Measurements from ENCODE around the gene IRAK1.

IRAK1 gene

DNA sequence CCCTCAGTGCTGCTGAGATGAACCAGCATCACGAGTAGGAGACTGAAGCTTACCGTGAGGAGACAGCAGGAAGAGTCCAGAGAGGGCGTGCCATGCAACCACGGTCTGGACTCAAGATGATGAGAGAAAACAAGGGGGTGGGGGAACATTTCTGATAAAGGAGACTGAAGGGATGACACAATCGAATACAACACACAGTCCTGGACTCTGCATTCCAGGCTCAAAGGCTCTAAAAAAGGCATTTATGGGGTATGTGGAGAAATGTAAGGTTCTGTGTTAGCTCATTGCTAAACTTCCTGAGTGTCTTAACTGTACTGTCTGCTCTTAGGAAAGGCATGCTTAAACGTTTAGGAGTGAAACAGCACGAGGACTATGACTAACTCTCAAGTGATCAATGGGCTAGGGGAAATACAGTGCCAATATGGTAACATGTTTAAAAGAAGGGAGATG is 20.6 kb upstream of the IRAK1 start:
- peak; percentile 59 for DNase-seq (ENCODE audit: low spot score)

DNA sequence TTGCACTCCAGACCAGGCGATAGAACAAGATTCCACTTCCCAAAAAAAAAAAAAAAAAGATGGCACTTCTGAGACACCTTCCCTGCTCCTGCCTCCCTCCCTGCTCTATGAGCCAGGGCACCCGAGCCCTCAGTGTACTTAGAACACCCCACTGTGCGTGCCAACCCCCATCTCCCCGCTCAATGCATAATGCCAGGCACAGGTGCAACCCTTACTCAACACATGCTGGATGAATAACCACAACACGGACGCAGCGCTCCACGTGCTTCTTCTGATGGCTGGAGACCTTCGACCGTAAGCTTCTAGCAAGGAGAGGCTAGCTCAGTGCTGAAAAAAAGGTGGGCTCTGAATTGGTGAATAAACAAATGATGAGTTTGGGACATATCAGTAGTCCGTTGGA is 19.9 kb upstream of the IRAK1 start:
- no peak for DNase-seq (ENCODE audit: low spot score)

DNA sequence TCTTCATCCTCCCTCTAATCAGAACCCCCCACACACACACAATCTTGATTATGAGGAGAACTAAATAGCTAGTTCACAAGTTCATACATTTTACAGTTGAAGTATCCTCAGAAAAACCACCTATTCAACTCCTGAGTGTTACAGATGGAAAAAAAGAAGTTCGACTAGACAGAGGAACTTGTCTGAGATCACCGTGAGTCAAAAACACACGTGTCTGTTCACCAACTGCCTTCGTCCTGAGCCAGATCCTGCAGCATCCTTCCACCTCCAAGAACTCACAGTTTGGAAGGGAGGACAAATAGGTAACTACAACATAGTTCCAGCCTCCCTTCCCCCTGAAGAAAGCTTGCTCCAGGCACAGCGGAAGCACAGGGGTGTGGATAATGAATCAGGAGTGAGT is 19.0 kb upstream of the IRAK1 start:
- no peak for DNase-seq (ENCODE audit: low spot score)

DNA sequence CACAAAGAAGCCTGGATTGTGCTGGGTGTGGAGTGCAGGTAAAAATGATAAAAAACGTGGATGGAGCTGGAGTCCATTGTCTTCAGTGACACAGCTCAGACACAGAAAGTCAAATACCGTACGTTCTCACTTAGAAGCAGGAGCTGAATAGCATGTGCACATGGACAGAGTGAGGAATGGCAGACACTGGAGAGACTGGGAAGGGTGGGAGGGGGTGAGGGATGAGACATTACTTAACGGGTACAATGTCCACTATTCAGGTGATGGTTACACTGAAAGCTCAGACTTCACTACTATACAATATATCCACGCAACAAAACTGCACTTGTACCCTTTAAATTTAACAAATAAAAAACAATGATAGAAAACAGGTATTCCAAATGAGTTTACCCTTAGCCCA is 18.1 kb upstream of the IRAK1 start:
- DNase-seq (ENCODE audit: low spot score): no peak

DNA sequence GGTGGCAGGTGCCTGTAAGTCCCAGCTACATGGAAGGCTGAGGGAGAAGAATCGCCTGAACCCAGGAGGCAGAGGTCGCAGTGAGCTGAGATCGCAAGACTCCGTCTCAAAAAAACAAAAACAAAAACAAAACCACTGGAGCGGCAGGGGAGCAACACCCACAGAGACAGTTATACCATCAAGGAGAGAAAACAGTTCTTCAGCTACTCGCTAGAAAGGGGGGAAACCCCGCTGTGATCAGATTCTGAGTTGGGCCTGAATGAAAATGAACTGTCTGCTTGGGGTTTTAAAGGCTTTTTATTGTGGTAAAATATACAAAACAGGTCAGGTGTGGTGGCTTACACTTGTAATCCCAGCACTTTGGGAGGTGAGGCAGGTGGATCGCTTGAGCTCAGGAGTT is 16.8 kb upstream of the IRAK1 start:
- DNase-seq (ENCODE audit: low spot score): no peak

DNA sequence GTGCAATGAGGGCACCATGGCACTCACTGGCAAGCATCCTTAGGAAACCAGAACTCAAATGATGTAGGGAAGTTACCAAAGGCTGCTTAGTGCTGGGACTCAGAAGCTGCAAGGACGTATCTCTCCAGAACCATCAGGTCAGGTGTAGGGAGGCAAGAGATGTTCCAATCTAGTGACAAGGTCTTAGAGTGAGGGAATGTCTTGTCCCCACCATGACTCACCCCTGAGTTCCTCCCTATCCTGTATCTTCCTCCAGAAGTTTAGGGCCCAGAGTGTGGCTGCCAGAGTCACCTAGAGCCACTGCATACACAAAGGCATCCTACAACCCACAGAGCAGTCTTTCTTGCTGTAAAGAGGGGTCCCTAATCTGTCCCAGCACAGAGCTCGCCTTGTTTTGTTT is 14.1 kb upstream of the IRAK1 start:
- no peak for DNase-seq (ENCODE audit: low spot score)

DNA sequence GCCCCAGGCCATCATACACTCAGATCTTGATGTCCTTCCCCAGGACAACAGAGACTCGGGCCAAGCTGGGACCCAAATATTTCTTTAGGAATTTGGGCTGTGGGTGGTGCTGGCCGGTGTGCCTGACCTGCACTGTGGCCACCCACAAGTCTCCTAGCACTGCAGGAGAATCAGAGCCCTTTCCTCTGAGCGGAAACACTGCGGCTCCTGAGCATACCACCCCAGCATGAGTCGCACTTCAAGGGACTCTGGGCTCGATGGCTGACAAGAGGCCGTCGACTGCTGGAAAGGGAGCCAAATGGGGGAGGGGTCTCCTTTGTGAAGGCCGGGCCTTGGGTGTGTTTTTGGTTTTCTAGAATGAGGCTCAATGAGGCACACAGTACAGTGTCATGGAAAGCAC is 13.0 kb upstream of the IRAK1 start:
- no peak for DNase-seq (ENCODE audit: low spot score)

DNA sequence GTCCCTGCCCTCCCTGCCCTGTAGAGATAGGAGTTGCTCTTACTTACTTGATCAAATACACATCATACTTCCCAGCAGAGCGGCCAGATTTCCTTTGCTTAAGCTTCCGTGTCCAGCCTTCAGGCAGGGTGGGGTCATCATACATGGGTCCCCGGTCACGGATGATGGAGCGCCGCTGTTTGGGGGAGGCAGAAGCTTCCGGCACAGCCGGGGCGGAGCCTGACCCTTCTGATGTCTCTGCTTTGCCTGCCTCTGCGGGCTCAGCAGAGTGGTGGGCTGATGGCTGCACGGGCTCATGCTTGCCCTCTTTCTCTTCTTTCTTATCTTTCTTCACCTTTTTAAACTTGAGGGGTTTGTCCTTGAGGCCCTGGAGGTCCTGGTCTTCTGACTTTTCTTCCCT is 12.5 kb upstream of the IRAK1 start:
- no peak for DNase-seq (ENCODE audit: low spot score)

DNA sequence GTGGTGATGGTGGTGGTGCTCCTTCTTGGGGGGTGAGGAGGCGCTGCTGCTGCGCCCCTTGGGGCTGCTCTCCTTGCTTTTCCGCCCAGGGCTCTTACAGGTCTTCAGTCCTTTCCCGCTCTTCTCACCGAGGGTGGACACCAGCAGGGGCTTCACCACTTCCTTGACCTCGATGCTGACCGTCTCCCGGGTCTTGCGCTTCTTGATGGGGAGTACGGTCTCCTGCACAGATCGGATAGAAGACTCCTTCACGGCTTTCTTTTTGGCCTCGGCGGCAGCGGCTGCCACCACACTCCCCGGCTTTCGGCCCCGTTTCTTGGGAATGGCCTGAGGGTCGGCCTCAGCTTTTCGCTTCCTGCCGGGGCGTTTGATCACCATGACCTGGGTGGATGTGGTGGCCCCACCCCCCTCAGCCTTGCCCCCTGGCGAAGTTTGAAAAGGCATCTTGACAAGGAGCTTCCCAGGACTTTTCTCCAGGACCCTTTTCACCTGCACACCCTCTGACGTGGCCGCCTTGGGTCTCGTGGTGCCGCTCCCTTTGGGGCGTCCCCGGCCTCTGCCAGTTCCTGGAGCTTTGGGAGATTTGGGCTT is 11.1 kb upstream of the IRAK1 start:
- DNase-seq (ENCODE audit: low spot score): no peak

DNA sequence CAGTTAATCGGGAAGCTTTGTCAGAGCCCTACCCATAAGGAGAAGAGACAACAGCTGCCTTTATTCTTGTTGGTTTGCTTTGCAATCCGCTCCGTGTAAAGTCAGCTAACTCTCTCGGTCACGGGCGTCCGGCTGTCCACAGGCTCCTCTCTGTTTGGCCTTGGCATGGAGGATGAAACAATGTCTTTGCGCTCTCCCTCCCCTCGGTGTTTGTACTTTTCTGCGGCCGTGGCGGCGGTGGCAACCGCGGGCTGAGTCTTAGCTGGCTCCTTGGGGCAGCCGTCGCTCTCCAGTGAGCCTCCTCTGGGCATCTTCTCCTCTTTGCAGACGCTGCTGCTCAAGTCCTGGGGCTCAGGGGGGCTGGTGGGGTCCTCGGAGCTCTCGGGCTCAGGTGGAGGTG is 10.6 kb upstream of the IRAK1 start:
- no peak for DNase-seq (ENCODE audit: low spot score)

DNA sequence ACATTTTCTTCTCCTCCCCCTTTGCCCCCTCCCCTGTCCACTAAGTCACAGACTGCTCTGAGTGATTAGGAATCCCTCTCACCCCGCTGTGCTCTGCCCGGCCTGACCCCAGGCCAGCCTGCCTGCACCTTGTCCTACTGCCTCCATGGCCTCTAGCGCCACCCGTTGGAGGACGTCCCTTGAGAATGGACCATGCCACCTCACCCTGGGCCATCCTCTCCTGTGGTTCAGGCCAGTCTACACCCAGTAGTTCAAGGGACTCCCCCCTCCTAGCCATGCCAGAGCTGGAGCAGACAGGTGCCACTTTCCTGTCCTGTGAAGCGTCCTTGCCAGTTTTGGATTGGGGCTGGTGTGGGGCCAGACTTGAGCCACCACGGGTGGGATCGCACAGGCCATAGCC is 9.7 kb upstream of the IRAK1 start:
- DNase-seq (ENCODE audit: low spot score): no peak

DNA sequence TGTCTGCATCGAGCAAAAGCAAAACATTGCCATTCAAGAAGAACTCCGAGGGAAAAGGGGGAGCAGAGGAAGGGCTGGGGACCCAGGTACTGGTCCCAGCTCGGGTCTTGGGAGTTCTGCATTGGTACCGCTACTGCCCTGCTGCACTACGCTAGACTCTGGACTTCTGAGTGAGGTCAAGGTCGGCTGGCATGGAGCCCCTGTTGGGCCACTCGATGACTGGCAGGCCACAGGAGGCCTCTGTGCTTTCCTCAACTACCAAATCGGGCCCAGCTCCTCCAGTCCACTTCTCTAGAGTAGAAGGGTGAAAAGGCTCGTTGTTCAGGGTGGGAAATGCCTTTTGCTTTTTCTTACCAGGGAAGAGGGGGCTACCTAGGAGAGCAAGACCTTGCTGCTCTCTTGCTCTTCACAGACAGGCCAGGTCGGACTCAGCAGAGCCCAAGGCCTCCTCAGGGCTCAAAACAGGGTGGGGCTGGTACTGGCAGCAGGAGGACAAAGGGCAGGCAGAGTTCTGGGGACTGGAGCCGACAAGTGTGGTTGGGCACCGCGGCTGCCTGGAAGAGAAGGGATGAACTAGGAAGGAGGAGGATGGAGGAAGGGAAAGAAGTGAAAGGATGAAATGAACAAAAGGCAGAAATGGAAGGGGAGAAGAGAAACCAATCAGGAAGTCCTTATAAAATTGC is 8.9 kb upstream of the IRAK1 start:
- no peak for DNase-seq (ENCODE audit: low spot score)

DNA sequence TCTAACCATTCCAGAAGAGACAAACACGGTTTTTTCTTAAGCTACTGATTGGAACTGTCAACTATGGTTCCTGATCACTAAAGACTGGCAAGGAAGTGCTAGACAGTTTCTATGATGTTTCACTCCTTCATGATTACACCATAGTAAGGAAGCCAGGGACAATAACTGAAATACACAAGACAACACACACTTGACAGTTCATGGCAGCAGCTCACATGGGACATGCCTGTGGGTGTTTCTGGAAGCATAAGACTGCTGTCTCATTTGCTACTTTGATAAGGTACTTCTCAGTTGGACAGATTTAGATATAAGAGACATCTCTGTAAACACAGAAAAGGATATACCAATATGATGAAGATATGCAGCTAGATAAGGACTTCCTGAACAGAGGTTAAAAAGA is 8.3 kb upstream of the IRAK1 start:
- no peak for DNase-seq (ENCODE audit: low spot score)

DNA sequence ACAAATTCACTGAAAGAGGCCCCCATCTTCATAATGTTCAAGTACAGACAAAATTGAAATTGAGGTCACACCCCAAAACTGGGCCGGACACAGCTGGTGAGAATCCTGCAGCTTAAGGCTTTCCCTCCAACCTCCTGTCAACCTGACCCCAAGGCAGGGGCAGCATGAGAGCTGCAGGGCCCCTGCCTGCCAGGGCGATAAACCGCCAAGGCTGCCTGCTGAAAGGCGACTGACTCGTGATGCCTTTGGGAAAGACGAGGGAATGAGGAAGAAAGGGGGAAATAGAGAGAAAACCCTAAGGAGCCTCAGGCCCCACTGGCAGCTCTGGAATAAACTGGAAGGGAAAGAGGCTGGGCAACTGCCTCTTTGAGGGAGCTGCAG is 7.3 kb upstream of the IRAK1 start:
- DNase-seq (ENCODE audit: low spot score): no peak

DNA sequence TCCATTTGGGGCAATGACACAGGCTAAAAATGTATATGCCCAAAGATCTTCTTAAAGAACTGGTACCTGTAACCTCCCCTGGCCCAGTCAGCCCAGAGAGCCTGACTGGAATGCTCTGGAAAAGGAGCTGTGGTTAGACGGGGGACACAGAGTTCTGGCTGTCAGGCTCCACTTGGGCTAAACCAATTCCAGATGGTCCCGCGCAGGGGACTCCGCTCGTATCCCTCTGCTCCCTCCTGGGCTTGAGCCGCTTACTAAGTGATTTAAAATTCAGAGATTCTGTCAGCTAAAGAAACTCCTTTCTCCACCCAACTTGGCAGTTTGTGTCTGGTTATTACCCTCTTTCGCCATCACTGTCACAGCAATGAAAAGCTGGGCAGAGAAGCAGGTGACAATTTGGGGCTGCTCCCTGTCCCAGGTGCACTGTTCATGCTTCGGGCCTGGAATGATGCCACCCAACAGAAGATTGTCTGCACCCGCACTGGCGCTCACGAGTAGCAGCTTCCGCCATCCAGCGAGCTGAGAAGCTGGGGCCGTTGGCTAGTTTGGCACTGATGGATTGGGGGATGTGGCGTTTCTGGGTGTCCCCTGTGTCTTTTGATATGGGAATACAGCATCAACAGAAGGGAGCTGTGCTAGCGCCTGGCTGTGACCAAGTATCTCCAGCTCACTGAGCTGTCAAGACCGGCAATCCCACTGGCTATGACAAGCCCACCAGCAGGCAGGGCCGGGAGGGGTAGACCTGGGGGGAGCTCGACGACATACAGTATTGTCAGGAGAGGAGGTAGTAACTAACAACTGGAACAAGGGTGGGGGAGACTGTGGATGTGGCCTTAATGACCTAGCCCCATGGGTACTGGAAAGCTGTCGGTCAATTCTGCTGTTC is 6.7 kb upstream of the IRAK1 start:
- DNase-seq (ENCODE audit: low spot score): peak; percentile 48

DNA sequence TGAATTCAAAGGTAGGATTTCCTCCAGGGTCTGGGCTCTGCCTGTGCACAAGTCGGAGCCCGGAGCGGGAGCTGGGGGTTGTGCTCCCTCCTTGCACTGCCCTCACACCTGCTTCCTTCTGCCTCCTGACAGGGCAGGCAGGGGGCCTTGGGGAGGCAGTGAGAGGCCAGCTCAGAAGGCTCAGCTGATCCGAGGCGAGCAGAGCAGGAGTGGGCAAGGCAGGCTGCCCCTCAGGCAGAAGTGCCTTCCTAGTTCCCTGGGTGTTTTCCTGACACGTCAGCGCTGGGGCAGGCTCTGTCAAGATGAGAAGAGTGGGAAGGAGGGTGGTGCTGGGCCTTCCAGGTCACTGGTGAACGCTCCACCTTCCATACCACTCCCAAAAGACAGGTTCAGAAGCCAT is 5.5 kb upstream of the IRAK1 start:
- DNase-seq (ENCODE audit: low spot score): no peak

DNA sequence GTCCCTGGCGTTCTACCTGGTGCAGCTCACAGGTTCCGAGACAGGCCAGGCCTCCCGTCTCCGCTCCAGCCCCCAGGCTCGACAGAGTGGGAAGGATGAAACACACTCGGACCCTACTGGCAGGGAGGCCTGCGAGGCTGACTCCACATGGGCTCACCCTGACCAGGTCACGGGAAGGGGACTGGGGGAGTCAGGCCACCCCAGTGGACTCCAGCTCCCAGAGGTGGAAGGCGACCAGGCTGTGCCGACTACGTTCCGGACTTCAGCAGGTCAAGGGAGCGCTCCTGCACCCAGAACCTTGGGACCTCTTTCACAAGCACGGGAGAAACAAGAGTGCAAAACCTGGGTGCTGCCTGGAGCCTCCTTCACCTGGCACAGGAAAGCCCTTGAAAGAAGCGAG is 4.6 kb upstream of the IRAK1 start:
- DNase-seq (ENCODE audit: low spot score): no peak

DNA sequence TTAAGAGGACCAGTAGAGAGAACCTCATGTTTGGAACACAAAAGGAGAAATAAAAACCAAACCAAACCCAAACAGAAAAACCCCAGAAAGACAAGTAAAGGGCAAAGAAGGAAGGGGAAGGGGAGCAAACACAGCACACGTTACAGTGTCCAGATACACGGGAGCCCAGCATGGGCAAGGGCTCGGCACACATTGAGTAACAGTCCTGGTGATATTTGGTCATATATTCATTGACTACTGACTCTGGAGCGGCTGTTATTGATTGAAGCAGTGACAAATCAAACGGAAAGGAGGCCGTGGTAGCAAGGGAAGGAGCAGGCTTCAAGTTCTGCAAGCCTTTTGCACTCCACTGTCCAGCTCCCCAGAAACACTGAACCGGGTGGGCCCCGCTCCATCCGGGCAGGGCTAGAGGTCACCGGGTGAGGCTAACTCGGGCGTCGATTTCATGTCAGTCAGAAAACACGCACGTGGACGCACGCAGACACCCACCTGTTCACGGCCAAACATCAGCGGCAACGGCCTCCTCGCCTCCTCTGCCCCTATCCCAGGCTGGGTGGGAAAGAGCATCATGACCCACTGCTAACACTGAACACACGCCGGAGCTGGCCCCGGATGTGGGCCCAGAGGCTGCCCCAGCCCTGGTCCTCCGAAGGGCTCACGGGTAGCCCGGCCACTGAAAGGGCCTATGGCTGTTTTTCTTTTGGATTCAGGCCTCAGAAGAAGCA is 3.7 kb upstream of the IRAK1 start:
- no peak for DNase-seq (ENCODE audit: low spot score)

DNA sequence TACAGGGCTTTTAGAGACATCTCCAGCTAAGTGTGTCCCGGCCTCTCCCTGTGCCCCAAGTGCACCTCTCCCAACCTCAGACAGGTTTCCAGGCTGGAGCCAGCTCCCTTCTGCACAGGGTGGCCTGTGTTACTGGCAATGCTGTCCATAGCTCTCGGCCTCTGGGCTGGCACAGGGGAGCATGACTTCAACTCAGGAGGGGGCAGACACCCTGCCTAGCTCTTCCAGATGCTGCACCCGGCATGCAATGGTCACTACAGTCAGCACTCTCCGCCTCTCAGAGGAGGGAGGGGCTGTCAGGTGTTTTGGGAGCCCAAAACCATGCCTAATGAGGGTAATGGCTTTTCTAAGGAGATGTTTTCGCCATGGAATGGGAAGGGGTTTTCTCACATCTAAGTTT is 2.4 kb upstream of the IRAK1 start:
- no peak for DNase-seq (ENCODE audit: low spot score)

DNA sequence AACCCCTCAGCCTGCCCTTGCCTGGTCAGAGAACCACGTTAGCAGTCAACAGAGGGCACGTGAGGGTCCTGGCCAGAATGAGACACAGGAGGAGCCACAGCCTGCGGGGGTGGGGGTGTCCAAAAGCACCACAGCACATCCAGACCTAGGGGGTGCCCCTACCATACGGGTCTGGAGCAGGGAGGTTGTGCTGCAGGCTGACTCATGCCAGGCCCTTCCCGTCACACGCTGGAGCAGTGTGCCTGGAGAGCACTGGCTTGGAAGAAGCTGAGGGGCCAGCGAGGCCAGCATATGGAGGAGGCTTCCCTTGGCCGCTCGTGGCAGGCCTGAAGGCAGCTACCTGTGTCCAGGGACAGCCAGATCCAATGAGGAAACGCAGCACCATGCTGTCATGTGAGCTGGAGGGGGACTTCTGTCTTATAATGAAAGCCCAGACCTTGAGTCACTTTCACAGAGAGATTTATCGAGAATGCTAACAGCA is 1.5 kb upstream of the IRAK1 start:
- peak; percentile 66 for DNase-seq (ENCODE audit: low spot score)

DNA sequence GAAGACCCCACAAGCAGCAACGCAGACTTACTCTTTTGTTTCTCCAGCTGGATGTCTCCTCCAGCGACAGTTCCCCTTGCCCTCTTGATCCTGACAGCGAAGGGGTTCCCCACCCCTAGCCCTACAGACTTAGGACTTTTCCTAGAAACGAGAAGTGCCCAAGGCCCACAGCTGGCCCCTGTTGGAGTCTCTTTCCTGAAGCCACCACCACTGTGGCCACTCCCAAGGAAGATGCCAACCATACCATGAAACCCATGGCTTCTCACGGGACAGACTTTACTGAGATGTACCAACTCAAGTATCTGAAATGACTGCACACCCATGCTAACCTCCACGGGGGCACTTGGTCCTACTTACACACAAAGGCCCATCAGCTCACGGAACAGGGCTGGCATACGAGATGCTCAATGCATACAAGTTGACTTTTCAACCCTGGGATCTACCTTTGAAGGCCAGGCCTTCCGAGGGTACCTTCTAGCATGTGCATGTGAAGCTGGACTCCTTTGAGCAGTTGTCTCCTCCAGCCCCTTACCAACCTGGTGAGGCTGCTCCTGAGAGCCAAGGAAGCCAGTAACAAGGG is 924 bp upstream of the IRAK1 start:
- no peak for DNase-seq (ENCODE audit: low spot score)

DNA sequence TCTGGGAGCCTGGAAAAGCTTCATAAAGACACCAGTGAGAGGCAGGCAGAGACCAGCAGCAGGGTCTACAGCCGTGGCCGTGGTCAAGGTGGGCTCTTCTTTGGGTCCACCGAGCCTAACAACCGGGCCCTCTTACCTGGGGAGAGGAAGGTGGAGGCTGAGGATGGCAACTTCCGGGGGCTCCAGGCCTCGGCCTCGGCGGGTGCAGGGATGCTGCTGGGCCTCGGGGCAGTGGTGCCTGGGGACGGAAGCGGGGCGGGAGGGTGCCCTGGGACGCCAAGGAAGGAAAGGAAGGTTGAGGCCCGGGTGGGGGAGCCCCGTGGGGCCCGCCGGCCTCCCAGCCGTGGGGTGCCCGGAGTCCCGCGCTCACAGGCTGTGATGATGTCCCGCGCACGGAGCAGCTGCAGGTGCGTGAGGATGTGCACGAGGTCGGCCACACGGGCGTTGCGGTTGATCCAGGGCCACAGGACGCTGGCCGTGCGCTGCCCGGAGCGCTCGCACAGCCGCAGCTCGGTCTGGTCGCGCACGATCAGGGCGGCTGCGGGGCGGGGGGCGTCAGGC is 561 bp downstream of the IRAK1 start:
- no peak for DNase-seq (ENCODE audit: low spot score)

All from AG08395 (cell line).